Activated CD8-positive, alpha-beta memory T cell treated with anti-CD3 and anti-CD28 coated beads, Interleukin-2, amount 10 ng/mL, durations not matched to agents 7 days and 5 days (primary cell): ENCODE data around the gene RNU1-1. TPM values are rescaled to one million over a fixed set of nuclear protein-coding genes. Genes with fewer than 3 reads are reported as not detected.
"Not testable (repeated sequence)": the region's sequence is repeated elsewhere in the genome, so short reads cannot be mapped to it uniquely, and the experiment has no call there.

ENCODE experiments used
- ATAC-seq: fragments of 150-1000 bp; cut with Tn5 transposase; one replicate; pipeline ENCODE4 v1.10.0; 2021; ENCODE audit warnings: moderate library complexity
- CTCF ChIA-PET: fragments of 350-600 bp; sonication (Branson Sonifier 250); formaldehyde crosslinking; loops from one replicate; lab custom pipeline; 2021; ENCODE audit warnings: antibody characterized with exemption; lab: Charles Lee
- DNase-seq: peaks from one replicate; pipeline ENCODE4 v3.0.0-alpha.2; 2020
- H3K27ac Mint-ChIP-seq: one replicate; pipeline ENCODE4 v1.8.0; 2021; ENCODE audit warnings: mild to moderate bottlenecking, mixed read lengths
- H3K27me3 Mint-ChIP-seq: one replicate; pipeline ENCODE4 v1.8.0; 2021; ENCODE audit warnings: mixed read lengths
- H3K36me3 Mint-ChIP-seq: one replicate; pipeline ENCODE4 v1.8.0; 2021; ENCODE audit warnings: mild to moderate bottlenecking, mixed read lengths
- H3K4me1 Mint-ChIP-seq: one replicate; pipeline ENCODE4 v1.8.0; 2021; ENCODE audit warnings: mixed read lengths
- H3K4me3 Mint-ChIP-seq: one replicate; pipeline ENCODE4 v1.8.0; 2021; ENCODE audit warnings: mild to moderate bottlenecking, moderate library complexity, mixed read lengths
- H3K9me3 Mint-ChIP-seq: one replicate; pipeline ENCODE4 v1.8.0; 2022; ENCODE audit warnings: low read depth, mixed read lengths
- total RNA-seq, 2 experiments: library from RNA; stranded (reverse); gene quantifications; one replicate each; pipeline ENCODE4 v1.2.3, GENCODE V29; 2021

The RNU1-1 gene
- total RNA-seq, 2 experiments from 2014 or later, result 922 to 3,744 TPM

DNA sequence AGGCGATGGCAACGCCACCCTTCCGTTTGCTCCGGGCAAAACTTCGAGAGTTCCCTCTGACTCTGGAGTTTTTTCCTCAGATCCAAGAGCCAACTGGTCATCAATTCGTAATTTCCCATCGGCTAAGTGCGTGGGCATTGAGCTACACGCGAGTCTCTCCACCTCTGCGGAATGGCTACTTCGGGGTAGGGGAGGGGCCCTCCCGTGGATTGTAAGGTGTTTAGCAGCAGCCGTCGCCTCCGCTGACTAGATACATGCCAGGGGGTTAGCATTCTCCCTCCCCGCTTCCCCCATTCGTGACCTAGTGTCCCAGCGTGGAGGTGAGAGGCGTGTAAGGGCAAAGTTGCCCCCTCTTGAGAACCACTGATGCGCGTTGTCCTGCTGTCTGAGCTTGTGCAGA, 21.8 kb upstream of the RNU1-1 start:
- H3K36me3 Mint-ChIP-seq, CTCF ChIA-PET, H3K9me3 Mint-ChIP-seq, H3K4me1 Mint-ChIP-seq, DNase-seq, H3K27ac Mint-ChIP-seq, H3K4me3 Mint-ChIP-seq, ATAC-seq: not testable (repeated sequence)
- peaks cover 70% of the 10 kb centered on the region for H3K27me3 Mint-ChIP-seq

DNA sequence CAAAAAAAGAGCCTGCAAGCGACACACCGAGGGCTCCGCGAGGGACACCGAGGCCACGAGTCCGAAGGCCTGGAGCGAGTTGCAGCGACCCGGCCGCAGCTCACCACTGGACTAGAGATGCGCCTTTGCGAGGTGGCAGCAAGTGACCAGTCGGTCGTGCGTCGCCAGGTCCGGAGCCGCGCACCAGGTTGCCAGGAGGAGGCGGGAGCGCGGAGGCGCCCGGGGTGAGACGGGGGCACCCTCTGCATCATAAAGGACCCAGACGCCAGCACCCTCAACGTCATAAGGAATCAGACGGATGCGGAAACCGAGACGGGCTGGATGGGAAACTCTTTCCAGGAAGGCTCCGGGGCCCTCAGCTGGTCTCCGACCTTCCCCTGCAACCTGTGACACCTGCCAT, 21.4 kb upstream of the RNU1-1 start:
- H3K27me3 Mint-ChIP-seq, result peaks cover 69% of the 10 kb centered on the region
- H3K4me3 Mint-ChIP-seq, result not testable (repeated sequence)

DNA sequence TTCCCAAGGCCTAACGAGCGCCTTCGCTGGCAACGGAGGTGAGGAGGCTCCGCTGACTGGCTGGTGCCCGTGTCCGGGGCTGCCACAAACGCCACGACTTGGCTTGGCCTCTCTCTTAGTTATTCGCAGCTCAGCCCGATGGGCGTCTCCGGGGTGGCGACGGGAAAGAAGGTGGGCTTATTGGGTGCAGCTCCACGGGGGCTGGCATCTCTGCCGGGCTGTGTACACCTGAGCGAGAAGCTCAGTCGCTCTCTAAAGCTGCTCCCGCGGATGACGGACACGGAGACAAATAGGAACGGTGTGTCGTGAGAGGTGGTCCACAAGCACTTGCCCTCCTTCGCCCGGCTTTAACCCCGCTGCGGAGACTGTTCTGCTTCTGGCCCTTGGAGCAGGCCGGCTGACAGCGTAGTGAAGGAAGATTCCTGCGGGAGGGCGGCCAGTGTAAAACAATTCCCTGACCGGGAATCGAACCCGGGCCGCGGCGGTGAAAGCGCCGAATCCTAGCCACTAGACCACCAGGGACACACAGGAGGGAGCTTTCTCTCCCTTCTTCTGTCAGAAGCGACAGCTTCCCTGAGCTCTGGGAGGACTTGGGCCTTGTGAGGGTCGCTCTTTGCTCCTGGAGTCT, 20.9 kb upstream of the RNU1-1 start:
- H3K27ac Mint-ChIP-seq, H3K4me3 Mint-ChIP-seq: not testable (repeated sequence)

More for the DNA sequence above, 21.4 kb upstream of the RNU1-1 start:
- DNase-seq, H3K9me3 Mint-ChIP-seq, ATAC-seq, CTCF ChIA-PET, H3K36me3 Mint-ChIP-seq, H3K4me1 Mint-ChIP-seq, H3K27ac Mint-ChIP-seq: not testable (repeated sequence)

DNA sequence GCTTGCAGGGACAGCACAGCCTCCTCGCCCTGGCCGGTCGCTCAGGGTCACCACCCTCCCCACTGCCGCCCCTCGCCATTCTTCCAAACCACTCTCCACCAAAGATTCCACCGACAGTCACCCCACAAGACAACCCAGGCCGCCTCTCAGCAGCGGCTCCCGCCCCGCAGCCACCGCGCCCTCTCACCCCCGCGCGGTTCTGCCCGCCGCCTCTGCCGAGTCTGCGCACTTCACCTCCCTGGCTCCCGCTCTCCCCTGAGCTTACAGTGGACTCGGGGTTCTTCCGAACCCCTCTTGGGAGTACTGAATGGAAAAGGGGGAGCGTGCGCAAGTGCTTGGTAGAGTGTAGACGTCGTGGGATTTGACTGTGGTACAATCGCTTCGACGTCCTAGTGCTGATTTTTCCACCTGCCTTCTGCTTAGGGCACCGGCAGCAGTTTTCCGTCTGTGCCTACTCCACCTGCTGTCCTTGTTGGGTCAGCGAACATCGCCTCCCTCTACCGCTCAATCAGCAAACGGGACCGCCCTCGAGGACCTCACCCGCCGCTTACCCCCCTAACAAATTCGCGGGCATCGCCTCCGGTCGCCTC, 20.2 kb upstream of the RNU1-1 start:
- DNase-seq, H3K4me1 Mint-ChIP-seq, CTCF ChIA-PET, H3K36me3 Mint-ChIP-seq, H3K27ac Mint-ChIP-seq, H3K4me3 Mint-ChIP-seq, ATAC-seq, H3K9me3 Mint-ChIP-seq: not testable (repeated sequence)
- H3K27me3 Mint-ChIP-seq, result peaks cover 72% of the 10 kb centered on the region

More for the DNA sequence above, 20.9 kb upstream of the RNU1-1 start:
- ATAC-seq, result peak; percentile 45
- H3K4me1 Mint-ChIP-seq, CTCF ChIA-PET, H3K36me3 Mint-ChIP-seq, H3K9me3 Mint-ChIP-seq, DNase-seq: not testable (repeated sequence)
- H3K27me3 Mint-ChIP-seq, result peaks cover 68% of the 10 kb centered on the region

DNA sequence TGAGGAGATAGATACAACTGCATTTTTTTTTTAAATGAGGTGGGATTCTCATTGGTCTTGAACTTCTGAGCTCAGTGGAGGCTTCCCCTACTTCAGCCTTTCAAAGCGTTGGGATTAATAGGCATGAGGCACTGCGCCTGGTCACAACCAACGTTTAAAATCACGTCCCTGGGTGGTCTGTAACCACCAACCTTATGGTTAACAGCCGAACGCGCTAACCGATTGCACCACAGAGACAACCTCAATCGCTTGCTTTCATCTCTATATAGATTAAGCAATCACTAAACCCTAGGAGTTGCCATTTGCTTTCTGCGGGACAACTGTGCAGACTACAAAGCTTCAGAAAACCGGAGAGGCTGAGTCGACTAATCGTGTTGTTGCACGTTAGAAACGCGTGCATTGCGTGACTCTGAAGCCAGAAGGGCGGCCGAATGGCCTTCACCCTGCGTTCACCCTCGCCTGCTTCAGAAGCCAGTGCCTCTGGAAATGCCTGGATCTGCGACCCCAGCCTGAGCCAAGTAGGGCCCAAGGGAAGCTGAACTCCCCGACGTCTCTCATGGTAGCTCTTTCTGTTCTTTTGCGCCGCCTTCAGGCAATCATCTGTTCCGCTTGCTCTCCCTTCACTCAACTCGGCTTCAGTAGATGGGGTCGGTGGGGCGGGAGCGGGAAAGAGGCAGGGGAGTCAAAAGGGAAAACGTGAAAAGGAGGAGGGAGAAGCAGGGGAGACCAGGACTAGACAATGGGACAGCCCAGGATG, 18.3 kb upstream of the RNU1-1 start:
- H3K27ac Mint-ChIP-seq, H3K4me1 Mint-ChIP-seq, CTCF ChIA-PET: not testable (repeated sequence)

DNA sequence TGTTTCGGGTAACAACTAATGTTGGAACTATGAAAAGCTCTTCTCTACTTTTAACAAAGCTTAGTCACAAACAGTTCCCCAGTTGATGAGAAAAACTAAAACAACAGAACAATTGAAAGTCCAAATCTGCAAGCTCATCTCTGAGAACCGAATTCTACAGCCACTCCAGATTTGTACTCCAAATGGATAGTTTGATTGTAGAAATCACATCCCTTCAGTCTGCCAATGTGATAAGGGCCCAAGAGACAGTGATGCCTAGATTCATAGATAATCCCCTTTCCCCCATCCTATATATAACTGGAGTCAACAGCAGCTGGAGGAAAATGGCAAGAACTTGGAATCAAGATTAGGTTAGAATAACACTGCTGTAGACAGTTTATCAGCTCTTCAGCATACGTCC, 14.3 kb upstream of the RNU1-1 start:
- peaks cover 68% of the 10 kb centered on the region for H3K27me3 Mint-ChIP-seq
- H3K27ac Mint-ChIP-seq, CTCF ChIA-PET, H3K36me3 Mint-ChIP-seq, ATAC-seq, H3K4me1 Mint-ChIP-seq, H3K9me3 Mint-ChIP-seq, H3K4me3 Mint-ChIP-seq, DNase-seq: not testable (repeated sequence)

More for the DNA sequence above, 18.3 kb upstream of the RNU1-1 start:
- H3K9me3 Mint-ChIP-seq, DNase-seq, H3K4me3 Mint-ChIP-seq, H3K36me3 Mint-ChIP-seq, ATAC-seq: not testable (repeated sequence)
- H3K27me3 Mint-ChIP-seq, result peaks cover 72% of the 10 kb centered on the region

DNA sequence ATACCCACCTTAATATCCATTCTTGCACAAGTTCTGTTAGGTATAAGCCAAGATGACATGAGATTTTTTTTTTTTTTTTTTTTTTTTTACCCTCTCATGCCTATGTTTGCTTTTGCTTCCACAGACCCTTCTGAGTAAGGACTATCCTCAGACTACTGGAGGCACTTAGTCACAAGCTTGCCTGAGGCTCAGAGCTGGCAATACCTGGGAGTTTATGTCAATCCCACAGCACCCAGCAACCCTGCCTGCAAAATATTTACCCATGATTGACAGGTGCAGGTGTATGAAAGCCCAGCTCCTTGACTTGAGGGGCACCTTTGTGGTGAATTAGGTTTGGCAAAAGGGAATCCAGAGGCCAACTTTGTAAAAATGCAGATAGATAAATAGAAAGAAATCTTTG, 11.7 kb upstream of the RNU1-1 start:
- H3K4me3 Mint-ChIP-seq, H3K4me1 Mint-ChIP-seq, H3K9me3 Mint-ChIP-seq, CTCF ChIA-PET, DNase-seq, H3K27ac Mint-ChIP-seq, ATAC-seq, H3K36me3 Mint-ChIP-seq: not testable (repeated sequence)
- peaks cover 71% of the 10 kb centered on the region for H3K27me3 Mint-ChIP-seq

DNA sequence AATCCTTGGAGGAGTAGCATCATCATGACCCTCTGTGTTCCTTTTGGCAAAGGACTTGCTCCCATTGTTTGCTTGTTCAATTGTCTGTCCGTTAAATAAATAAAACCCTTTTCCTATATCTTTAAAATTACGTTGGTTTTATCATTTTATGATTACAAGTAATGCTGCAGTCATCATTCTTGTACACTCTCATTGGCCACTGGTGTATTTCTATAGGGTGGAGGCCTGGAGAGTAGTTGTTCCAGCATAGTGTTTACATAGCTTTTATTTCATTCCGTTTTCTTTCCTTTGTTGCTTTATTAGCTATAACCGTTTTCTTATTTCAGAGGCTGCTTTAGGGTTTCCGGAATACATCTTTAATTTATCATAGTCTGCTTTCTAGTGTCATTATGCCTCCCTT, 7.6 kb upstream of the RNU1-1 start:
- H3K27ac Mint-ChIP-seq, CTCF ChIA-PET, H3K4me1 Mint-ChIP-seq, DNase-seq, H3K36me3 Mint-ChIP-seq, H3K9me3 Mint-ChIP-seq, ATAC-seq, H3K4me3 Mint-ChIP-seq: not testable (repeated sequence)
- H3K27me3 Mint-ChIP-seq, result peaks cover 87% of the 10 kb centered on the region

DNA sequence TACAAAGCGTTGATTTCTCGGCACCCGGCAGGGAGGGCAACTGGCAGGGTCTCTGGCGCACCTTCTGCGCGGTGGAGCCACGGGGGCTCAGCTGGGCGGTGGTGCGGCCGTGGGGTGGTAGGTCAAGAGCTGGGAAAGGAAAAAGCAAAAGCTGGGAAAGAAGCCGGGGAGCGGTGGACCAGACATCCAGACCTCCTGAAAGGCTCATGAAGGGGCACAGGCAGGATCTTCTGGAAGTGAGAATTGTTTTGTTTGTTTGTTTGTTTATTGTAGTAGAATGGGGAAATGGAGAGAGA, 7.2 kb upstream of the RNU1-1 start:
- Mint-ChIP-seq H3K9me3 (no peaks in the 10 kb centered on the region), H3K4me1 (no peaks in the 10 kb centered on the region), H3K27ac (no peak overlapping the region), H3K27me3 (peaks cover 84% of the 10 kb centered on the region), H3K36me3 (no peaks in the 10 kb centered on the region), H3K4me3 (no peak overlapping the region)
- ATAC-seq, result no peak
- no peak for DNase-seq
- CTCF ChIA-PET, result no interaction called here

DNA sequence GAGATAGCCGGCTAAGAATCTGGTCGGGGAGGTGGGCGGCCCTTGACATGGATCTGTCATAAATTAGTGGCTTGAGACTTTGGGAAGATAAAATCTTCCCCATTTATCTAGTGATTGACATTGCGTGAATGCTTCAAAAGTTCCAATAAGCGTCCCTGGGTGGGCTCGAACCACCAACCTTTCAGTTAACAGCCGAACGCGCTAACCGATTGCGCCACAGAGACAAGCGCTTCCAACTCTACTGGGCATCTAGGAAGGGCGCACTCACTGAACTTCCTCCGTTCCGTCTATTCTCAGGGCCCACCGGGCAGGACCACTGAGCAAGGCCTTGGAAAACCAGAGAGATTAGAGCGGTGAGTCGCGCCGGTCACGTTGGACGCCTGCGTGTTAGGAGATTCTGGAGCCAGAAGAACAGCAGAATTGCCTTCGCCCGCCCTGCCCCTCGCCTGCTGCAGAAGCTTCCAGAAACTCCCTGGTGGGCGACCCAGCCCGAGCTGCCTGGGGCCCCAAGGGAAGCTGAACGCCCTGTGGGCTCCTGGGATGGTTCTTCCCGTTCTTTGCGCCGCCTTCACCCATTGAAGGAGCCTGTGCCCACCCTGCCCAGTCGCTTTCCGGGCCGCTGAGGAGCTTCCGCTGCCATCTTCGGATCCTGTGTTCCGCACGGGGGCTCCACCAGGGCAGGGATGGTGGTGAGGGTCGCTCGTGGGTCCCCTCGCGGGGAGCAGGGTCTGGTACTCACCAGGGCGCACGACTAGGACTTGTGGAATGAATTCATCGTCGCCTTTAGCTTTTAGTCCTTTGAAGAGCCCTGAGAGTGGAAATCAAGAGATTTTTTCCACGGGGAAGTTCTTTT, 6.6 kb upstream of the RNU1-1 start:
- H3K27ac Mint-ChIP-seq, H3K4me3 Mint-ChIP-seq: not testable (repeated sequence)
- peaks cover 79% of the 10 kb centered on the region for H3K27me3 Mint-ChIP-seq

DNA sequence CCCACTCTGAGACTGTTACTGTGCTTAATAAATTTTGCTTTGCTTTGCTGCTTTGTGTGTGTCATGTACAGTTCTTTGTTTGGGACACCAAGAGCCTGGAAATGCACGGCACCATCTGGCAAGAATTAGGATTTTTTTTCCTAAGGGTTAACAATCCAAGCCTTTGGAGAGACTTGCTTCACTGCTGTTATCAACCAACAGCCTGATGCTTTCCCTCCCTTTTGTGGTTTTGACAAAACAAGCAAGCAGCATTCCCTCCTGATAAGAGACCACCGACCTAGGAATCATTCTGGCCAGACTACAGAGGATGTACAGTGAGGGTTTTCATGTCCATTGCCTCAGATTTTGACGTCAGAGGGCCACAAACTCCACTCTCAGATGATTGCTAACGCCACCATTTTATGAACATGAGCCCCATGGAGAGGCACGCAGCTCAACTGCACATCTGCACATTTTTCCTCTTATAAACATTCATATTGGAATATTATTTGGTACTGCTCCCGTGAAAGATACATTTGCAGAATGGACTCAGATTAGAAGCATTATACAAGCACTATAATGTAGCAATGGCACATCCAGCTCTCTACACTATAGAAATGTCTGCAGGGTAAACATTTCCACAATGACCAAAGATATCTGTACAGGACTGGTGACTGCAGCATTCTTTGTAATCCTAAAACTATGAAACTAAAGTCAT, 5.3 kb upstream of the RNU1-1 start:
- H3K9me3 Mint-ChIP-seq, H3K36me3 Mint-ChIP-seq, DNase-seq, ATAC-seq, H3K4me3 Mint-ChIP-seq, CTCF ChIA-PET, H3K4me1 Mint-ChIP-seq, H3K27ac Mint-ChIP-seq: not testable (repeated sequence)
- peaks cover 67% of the 10 kb centered on the region for H3K27me3 Mint-ChIP-seq

More for the DNA sequence above, 6.6 kb upstream of the RNU1-1 start:
- H3K36me3 Mint-ChIP-seq, H3K9me3 Mint-ChIP-seq, DNase-seq, CTCF ChIA-PET, H3K4me1 Mint-ChIP-seq, ATAC-seq: not testable (repeated sequence)

DNA sequence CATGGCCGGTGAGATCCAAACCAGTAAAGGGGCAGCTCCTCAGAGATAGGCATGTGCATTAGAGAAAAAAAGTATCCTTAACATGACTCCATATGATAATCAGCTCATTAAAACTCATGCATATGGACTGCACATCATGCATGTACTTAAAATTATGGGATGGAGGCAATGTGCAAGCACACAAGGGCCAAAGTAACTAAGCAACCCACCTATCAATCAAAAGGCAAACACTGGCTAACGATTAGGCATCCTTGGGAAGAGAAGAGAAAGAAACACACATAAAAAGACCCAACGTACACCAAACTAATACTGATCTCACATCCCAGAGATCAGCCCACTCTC, 4.8 kb upstream of the RNU1-1 start:
- CTCF ChIA-PET, H3K4me1 Mint-ChIP-seq, H3K9me3 Mint-ChIP-seq, ATAC-seq, H3K27ac Mint-ChIP-seq, H3K36me3 Mint-ChIP-seq, H3K4me3 Mint-ChIP-seq, DNase-seq: not testable (repeated sequence)
- peaks cover 63% of the 10 kb centered on the region for H3K27me3 Mint-ChIP-seq
